Astrocyte of the cerebellum (primary cell): ENCODE results near the gene EIF2A.

Experiments
- DNase-seq: peaks from one replicate; pipeline ENCODE4 v3.0.0-alpha.2; 2011; ENCODE audit warnings: low read depth
- H3K4me3 ChIP-seq: 2 replicates; pipeline ENCODE4 v1.5.1; 2011; ENCODE audit warnings: mild to moderate bottlenecking, low read depth, low read length, moderate library complexity
- in situ Hi-C: cut with HindIII; loops from 2 replicates; pipeline ENCODE4 v1.10.0; 2017; ENCODE audit warnings: low sequenced_read_pairs
- TF ChIP-seq, protein P1 (sequence below): IDR thresholded peaks from 2 replicates; pipeline ENCODE4 v1.5.1; 2012; ENCODE audit warnings: low read length, low read depth, moderate library complexity, mild to moderate bottlenecking; ENCODE audit errors: missing control alignments

EIF2A gene

GRCh38 chr3:150547045-150547741 is 606 bp downstream of the EIF2A start:
- in situ Hi-C loops: no loop called here
- peak overlapping the region; percentile 88 for H3K4me3 ChIP-seq
- TF ChIP-seq, protein P1, sequence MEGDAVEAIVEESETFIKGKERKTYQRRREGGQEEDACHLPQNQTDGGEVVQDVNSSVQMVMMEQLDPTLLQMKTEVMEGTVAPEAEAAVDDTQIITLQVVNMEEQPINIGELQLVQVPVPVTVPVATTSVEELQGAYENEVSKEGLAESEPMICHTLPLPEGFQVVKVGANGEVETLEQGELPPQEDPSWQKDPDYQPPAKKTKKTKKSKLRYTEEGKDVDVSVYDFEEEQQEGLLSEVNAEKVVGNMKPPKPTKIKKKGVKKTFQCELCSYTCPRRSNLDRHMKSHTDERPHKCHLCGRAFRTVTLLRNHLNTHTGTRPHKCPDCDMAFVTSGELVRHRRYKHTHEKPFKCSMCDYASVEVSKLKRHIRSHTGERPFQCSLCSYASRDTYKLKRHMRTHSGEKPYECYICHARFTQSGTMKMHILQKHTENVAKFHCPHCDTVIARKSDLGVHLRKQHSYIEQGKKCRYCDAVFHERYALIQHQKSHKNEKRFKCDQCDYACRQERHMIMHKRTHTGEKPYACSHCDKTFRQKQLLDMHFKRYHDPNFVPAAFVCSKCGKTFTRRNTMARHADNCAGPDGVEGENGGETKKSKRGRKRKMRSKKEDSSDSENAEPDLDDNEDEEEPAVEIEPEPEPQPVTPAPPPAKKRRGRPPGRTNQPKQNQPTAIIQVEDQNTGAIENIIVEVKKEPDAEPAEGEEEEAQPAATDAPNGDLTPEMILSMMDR: no peak
- DNase-seq: no peak

GRCh38 chr3:150555859-150556436 is 9.4 kb downstream of the EIF2A start:
- DNase-seq: no peak
- in situ Hi-C loops: no loop called here
- no peak overlapping the region for H3K4me3 ChIP-seq
- TF ChIP-seq, protein P1: no peak

- TF ChIP-seq, protein P1: no peak
- H3K4me3 ChIP-seq: no peak overlapping the region
- in situ Hi-C loops: no loop called here
- no peak for DNase-seq
These were observed 10.2 kb downstream of the EIF2A start for GRCh38 chr3:150556792-150557191.

GRCh38 chr3:150557725-150558124 is 11.1 kb downstream of the EIF2A start:
- no peak for DNase-seq
- in situ Hi-C loops: no loop called here
- H3K4me3 ChIP-seq: no peak overlapping the region
- TF ChIP-seq, protein P1: no peak

- DNase-seq: no peak
- in situ Hi-C loops: no loop called here
- H3K4me3 ChIP-seq: no peak overlapping the region
- TF ChIP-seq, protein P1: no peak
These were observed 17.7 kb downstream of the EIF2A start for GRCh38 chr3:150564243-150564642.

DNA sequence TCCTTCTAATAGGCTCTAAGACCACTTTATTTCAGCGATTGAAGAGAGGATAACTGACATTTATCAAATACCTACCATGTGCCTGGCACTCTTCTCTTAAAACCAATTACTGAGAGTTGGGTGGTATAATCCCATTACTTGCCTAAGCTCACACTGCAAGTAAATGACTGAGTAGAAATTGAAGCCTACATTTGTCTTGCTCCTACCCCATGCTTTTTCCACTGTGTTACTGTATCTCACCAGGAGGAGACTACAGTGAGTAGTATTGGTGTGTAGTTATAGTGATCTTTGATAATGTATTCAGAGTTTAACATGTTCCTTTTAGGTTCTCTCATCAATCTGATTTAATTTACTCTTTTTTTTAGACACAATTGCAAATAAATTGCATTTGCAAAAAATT is 20.7 kb downstream of the EIF2A start:
- TF ChIP-seq, protein P1: no peak
- H3K4me3 ChIP-seq: no peak overlapping the region
- in situ Hi-C loops: no loop called here
- DNase-seq: no peak
